Parathyroid adenoma (tissue), 2 donors: Measurements from ENCODE around the gene KRTAP4-6.
"Not testable (repeated sequence)": the region's sequence is repeated elsewhere in the genome, so short reads cannot be mapped to it uniquely, and the experiment has no call there.

Experiments used
- H2AFZ ChIP-seq: fragments of 300-600 bp; sonication (generic); one replicate; pipeline ENCODE4 v1.7.0; 2017; ENCODE audit warnings: antibody characterized with exemption, mild to moderate bottlenecking
- H3K27ac ChIP-seq: fragments of 300-600 bp; sonication (generic); one replicate; pipeline ENCODE4 v1.7.0; 2017
- H3K27me3 ChIP-seq: fragments of 300-600 bp; sonication (generic); one replicate; pipeline ENCODE4 v1.7.0; 2017; ENCODE audit warnings: low read length; ENCODE audit not compliant: control insufficient read depth, insufficient read depth
- H3K36me3 ChIP-seq: fragments of 300-600 bp; sonication (generic); one replicate; pipeline ENCODE4 v1.7.0; 2017; ENCODE audit warnings: low read length; ENCODE audit not compliant: control insufficient read depth, insufficient read depth
- H3K4me1 ChIP-seq: fragments of 300-600 bp; sonication (generic); one replicate; pipeline ENCODE4 v1.7.0; 2017; ENCODE audit warnings: control low read depth
- H3K4me2 ChIP-seq: fragments of 300-600 bp; sonication (generic); one replicate; pipeline ENCODE4 v1.7.0; 2017; ENCODE audit warnings: low read length
- H3K4me3 ChIP-seq: fragments of 300-600 bp; sonication (generic); one replicate; pipeline ENCODE4 v1.7.0; 2017; ENCODE audit warnings: low read depth, low read length
- H3K79me2 ChIP-seq: fragments of 300-600 bp; sonication (generic); one replicate; pipeline ENCODE4 v1.7.0; 2017; ENCODE audit warnings: control low read depth
- H3K9ac ChIP-seq: fragments of 300-600 bp; sonication (generic); one replicate; pipeline ENCODE4 v1.7.0; 2017; ENCODE audit warnings: mild to moderate bottlenecking
- H3K9me3 ChIP-seq: fragments of 300-600 bp; sonication (generic); one replicate; pipeline ENCODE4 v1.7.0; 2017; ENCODE audit warnings: low read length; ENCODE audit not compliant: control insufficient read depth
- TF ChIP-seq, protein P1 (sequence below): fragments of 300-600 bp; sonication (generic); IDR thresholded peaks from one replicate; pipeline ENCODE4 v1.7.0; 2017; ENCODE audit warnings: antibody characterized with exemption, mild to moderate bottlenecking
- donor health status: primary hyperparathyroidism.

Gene KRTAP4-6

DNA sequence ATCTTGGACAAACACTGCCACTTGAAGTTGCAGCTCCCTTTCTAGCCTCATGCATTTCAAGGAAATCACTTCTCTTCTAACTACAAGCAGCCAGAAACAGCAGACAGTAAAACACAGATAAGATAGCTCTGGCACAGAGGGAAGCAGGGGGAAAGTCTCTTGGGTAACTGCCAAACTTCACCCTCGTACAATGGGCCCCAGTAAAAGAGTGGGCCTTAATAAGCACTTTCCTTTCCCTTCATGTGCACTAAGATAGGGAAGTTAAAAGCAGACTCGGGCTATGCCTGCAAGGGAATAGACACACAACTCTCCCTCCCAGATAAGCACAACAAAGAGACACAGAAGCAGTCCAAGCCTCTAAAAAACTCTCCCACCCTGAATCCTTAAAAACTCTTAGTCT lies 13.5 kb upstream of the KRTAP4-6 start:
- Histone ChIP-seq H3K36me3 (no peaks in the 10 kb centered on the region), H3K9me3 (no peaks in the 10 kb centered on the region), H3K9ac (no peak overlapping the region), H3K4me1 (no peaks in the 10 kb centered on the region), H3K79me2 (no peaks in the 10 kb centered on the region), H2AFZ (no peak overlapping the region), H3K27ac (no peak overlapping the region), H3K4me2 (no peak overlapping the region), H3K27me3 (no peaks in the 10 kb centered on the region), H3K4me3 (no peak overlapping the region)
- TF ChIP-seq, protein P1, sequence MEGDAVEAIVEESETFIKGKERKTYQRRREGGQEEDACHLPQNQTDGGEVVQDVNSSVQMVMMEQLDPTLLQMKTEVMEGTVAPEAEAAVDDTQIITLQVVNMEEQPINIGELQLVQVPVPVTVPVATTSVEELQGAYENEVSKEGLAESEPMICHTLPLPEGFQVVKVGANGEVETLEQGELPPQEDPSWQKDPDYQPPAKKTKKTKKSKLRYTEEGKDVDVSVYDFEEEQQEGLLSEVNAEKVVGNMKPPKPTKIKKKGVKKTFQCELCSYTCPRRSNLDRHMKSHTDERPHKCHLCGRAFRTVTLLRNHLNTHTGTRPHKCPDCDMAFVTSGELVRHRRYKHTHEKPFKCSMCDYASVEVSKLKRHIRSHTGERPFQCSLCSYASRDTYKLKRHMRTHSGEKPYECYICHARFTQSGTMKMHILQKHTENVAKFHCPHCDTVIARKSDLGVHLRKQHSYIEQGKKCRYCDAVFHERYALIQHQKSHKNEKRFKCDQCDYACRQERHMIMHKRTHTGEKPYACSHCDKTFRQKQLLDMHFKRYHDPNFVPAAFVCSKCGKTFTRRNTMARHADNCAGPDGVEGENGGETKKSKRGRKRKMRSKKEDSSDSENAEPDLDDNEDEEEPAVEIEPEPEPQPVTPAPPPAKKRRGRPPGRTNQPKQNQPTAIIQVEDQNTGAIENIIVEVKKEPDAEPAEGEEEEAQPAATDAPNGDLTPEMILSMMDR, result no peak

DNA sequence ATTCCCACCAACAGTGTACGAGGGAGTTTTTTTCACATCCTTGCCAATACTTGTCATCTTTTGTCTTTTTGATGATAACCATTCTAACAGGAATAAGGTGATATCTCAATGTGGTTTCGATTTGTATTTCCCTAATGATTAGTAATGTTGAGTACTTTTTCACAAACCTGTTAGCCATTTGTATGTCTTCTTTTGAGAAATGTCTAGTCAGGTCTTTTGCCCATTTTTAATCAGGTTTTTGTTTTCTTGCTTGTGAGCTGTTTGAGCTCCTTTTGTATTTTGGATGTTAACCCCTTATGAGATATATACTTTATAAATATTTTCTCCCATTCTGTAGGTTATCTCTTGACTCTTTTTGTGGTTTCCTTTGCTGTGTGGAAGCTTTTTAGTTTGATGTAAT lies 11.2 kb upstream of the KRTAP4-6 start:
- no peaks in the 10 kb centered on the region for H3K79me2 ChIP-seq
- no peaks in the 10 kb centered on the region for H3K36me3 ChIP-seq
- H3K4me2 ChIP-seq, result no peak overlapping the region
- H2AFZ ChIP-seq, result no peak overlapping the region
- TF ChIP-seq, protein P1, result no peak
- no peak overlapping the region for H3K4me3 ChIP-seq
- H3K27ac ChIP-seq, result no peak overlapping the region
- H3K9me3 ChIP-seq, result no peaks in the 10 kb centered on the region
- no peaks in the 10 kb centered on the region for H3K4me1 ChIP-seq
- H3K9ac ChIP-seq, result no peak overlapping the region
- no peaks in the 10 kb centered on the region for H3K27me3 ChIP-seq

DNA sequence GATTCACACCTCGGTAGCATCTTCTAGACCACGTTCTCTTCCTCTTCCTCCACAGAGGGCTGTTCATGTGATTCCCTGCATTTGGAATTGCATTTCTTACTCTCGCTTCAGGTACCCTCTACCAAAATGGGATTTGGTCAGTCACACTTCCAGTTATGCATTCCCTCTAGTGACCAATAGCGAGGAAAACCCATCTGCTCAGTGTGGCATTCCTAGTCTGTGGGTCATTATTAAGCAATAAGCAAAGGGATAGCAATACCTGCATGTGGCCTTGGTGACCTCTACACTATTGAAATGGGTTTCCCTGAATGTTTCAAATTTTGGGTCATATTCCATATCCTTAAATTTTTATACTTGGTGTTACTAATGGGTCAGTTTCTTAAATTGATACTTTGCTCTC lies 9.7 kb upstream of the KRTAP4-6 start:
- Histone ChIP-seq H3K27ac (no peak overlapping the region), H2AFZ (no peak overlapping the region), H3K36me3 (no peaks in the 10 kb centered on the region), H3K4me1 (no peaks in the 10 kb centered on the region), H3K27me3 (no peaks in the 10 kb centered on the region), H3K9ac (no peak overlapping the region), H3K79me2 (no peaks in the 10 kb centered on the region), H3K4me3 (no peak overlapping the region), H3K9me3 (no peaks in the 10 kb centered on the region), H3K4me2 (no peak overlapping the region)
- TF ChIP-seq, protein P1, result no peak

DNA sequence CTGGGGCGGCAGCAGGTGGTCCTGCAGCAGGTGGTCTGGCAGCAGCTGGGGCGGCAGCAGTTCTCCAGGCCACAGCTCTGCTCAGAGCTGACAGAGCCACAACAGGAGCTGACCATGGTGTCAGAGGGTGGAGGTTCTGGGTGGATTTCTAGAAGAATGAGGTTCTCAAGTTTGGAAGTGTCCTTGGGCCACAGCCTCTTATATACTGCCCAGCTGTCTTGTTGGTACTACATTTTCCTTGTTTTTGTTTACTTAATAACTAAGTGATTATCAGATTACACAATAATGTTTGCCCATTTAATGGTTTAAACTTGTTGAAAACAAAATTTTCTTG lies 9.3 kb upstream of the KRTAP4-6 start, which contains the start of gene KRTAP4-5:
KRTAP4-5 (minus strand) TSS at position 174 of the 334 bp plus-strand sequence; CDS start at position 116, 58 bp downstream.
- H3K27ac ChIP-seq, result no peak within 1 kb of the TSS
- no peaks in the 10 kb centered on the region for H3K9me3 ChIP-seq
- no peak within 1 kb of the TSS for H2AFZ ChIP-seq
- no peak within 1 kb of the TSS for H3K4me3 ChIP-seq
- H3K36me3 ChIP-seq, result no peaks in the 10 kb centered on the region
- no peaks in the 10 kb centered on the region for H3K79me2 ChIP-seq
- TF ChIP-seq, protein P1, result no peak
- no peaks in the 10 kb centered on the region for H3K27me3 ChIP-seq
- no peak within 1 kb of the TSS for H3K4me2 ChIP-seq
- H3K9ac ChIP-seq, result no peak within 1 kb of the TSS
- H3K4me1 ChIP-seq, result no peaks in the 10 kb centered on the region

DNA sequence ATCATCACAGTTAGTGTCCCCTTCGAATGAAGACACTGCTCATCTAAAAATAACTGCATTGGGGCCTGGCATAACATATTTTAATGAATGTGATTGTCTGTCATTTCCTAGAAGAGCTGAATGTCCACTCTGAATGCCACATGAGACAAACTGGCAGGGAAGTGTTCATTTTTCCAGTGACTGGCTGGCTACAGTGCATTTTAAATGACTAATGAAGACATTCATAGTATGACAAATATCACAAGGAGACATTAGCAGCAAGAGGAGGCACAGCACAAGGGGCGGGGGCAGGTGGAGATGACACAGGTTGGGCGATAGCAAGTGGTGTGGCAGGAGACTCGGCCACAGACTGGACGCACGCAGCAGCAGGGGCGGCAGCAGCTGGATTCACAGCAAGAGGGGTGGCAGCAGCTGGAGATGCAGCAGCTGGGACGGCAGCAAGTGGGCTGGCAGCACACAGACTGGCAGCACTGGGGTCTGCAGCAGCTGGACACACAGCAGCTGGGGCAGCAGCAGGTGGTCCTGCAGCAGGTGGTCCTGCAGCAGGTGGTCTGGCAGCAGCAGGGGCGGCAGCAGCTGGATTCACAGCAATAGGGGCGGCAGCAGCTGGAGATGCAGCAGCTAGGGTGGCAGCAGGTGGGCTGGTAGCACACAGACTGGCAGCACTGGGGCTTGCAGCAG lies 8.8 kb upstream of the KRTAP4-6 start:
- H3K9me3 ChIP-seq, H3K4me2 ChIP-seq: not testable (repeated sequence)

More for the DNA sequence above, 8.8 kb upstream of the KRTAP4-6 start:
- H3K4me3 ChIP-seq, H3K79me2 ChIP-seq, H3K9ac ChIP-seq, H3K27ac ChIP-seq, H3K4me1 ChIP-seq, H3K27me3 ChIP-seq, H2AFZ ChIP-seq, H3K36me3 ChIP-seq: not testable (repeated sequence)
